HepG2 (cell line): ENCODE measurements around the gene PRTN3. TPM values are rescaled to one million over a fixed set of nuclear protein-coding genes. Genes with fewer than 3 reads are reported as not detected.

Experiments
- AGO2 ChIP-seq: fragments of 200-400 bp; formaldehyde crosslinking; optimal IDR thresholded peaks from 2 replicates; pipeline ENCODE3; 2017; ENCODE audit warnings: mild to moderate bottlenecking, low read depth, low read length, moderate library complexity
- DNMT1 ChIP-seq: sonication (generic); formaldehyde crosslinking; IDR thresholded peaks from 2 replicates; pipeline ENCODE4 v1.5.1; 2020; ENCODE audit warnings: mild to moderate bottlenecking, missing genetic modification reagents
- ELF4 ChIP-seq: sonication (generic); formaldehyde crosslinking; IDR thresholded peaks from 2 replicates; pipeline ENCODE4 v1.5.0; 2020; ENCODE audit warnings: missing genetic modification reagents, mild to moderate bottlenecking, moderate library complexity, borderline replicate concordance
- ESRRA ChIP-seq: sonication (generic); formaldehyde crosslinking; IDR thresholded peaks from 2 replicates; pipeline ENCODE4 v1.5.1; 2020; ENCODE audit warnings: mild to moderate bottlenecking, low read depth, missing genetic modification reagents
- GZF1 ChIP-seq: sonication (generic); formaldehyde crosslinking; IDR thresholded peaks from 2 replicates; pipeline ENCODE4 v1.5.1; 2020; ENCODE audit warnings: mild to moderate bottlenecking, missing genetic modification reagents
- IRF2 ChIP-seq: IDR thresholded peaks from 2 replicates; pipeline ENCODE4 v1.6.1; 2018; ENCODE audit warnings: missing genetic modification reagents, missing compliant biosample characterization
- JARID2 ChIP-seq: sonication (generic); formaldehyde crosslinking; IDR thresholded peaks from 2 replicates; pipeline ENCODE4 v1.8.1; 2023; ENCODE audit warnings: missing genetic modification reagents, inconsistent platforms; ENCODE audit not compliant: insufficient replicate concordance
- NR2C2 ChIP-seq: sonication (generic); formaldehyde crosslinking; IDR thresholded peaks from 2 replicates; pipeline ENCODE4 v1.4.0; 2020; ENCODE audit warnings: missing genetic modification reagents, mild to moderate bottlenecking, moderate library complexity, borderline replicate concordance
- NR2F2 ChIP-seq: IDR thresholded peaks from 2 replicates; pipeline ENCODE4 v1.6.1; 2012; ENCODE audit warnings: low read depth, inconsistent platforms, borderline replicate concordance
- SMARCE1 ChIP-seq: fragments of 450-650 bp; IDR thresholded peaks from 2 replicates; pipeline ENCODE4 v1.6.1; 2017; ENCODE audit warnings: borderline replicate concordance
- TP53 ChIP-seq: sonication (generic); formaldehyde crosslinking; conservative IDR thresholded peaks from 2 replicates; pipeline ENCODE4 v1.4.0; 2020; ENCODE audit warnings: missing genetic modification reagents
- TRIM24 ChIP-seq: sonication (generic); formaldehyde crosslinking; IDR thresholded peaks from 2 replicates; pipeline ENCODE4 v1.8.0; 2022; ENCODE audit warnings: mild to moderate bottlenecking, missing genetic modification reagents
- XBP1 ChIP-seq: sonication (generic); formaldehyde crosslinking; IDR thresholded peaks from 2 replicates; pipeline ENCODE4 v1.5.0; 2020; ENCODE audit warnings: missing genetic modification reagents
- ZNF124 ChIP-seq: sonication (generic); formaldehyde crosslinking; IDR thresholded peaks from 2 replicates; pipeline ENCODE4 v1.4.0; 2020; ENCODE audit warnings: missing genetic modification reagents
- ZNF879 ChIP-seq: sonication (generic); formaldehyde crosslinking; IDR thresholded peaks from 2 replicates; pipeline ENCODE4 v1.8.1; 2023; ENCODE audit warnings: missing genetic modification reagents
- polyA plus RNA-seq, 8 experiments: library from polyadenylated mRNA; depleted of rRNA in 3 of 8; stranded (reverse) in 7 of 8; unstranded in 1 of 8; fragments of >200 nt; fragmentation: Illumina TruSeq in 4 of 8; extraction: Trizol in 4 of 8; gene quantifications; 2 replicates each; pipeline versions ENCODE4 v1.2.1 to v1.2.3, GENCODE V29; 2011 to 2016; ENCODE audit warnings: low read depth in 4 of 8, missing spikeins in 1 of 8, mixed read lengths in 1 of 8; ENCODE audit not compliant: insufficient read depth in 1 of 8
- total RNA-seq, 5 experiments: library from RNA; depleted of rRNA; stranded (reverse); fragments of >200 nt; fragmentation: Illumina TruSeq; extraction: Trizol; gene quantifications; 2 replicates each; pipeline ENCODE4 v1.2.3, GENCODE V29; 2016; ENCODE audit warnings: low read depth in 1 of 5
- TF ChIP-seq, protein P1 (sequence below): sonication (generic); formaldehyde crosslinking; IDR thresholded peaks from 2 replicates; pipeline ENCODE4 v1.8.0; 2022; ENCODE audit warnings: missing genetic modification reagents, mild to moderate bottlenecking, borderline replicate concordance
- TF ChIP-seq, protein P2 (sequence below): sonication (generic); formaldehyde crosslinking; IDR thresholded peaks from 2 replicates; pipeline ENCODE4 v1.4.0; 2020; ENCODE audit warnings: missing genetic modification reagents, mild to moderate bottlenecking, borderline replicate concordance
- TF ChIP-seq, protein P3 (sequence below): sonication (generic); formaldehyde crosslinking; IDR thresholded peaks from 2 replicates; pipeline ENCODE4 v1.5.0; 2020; ENCODE audit warnings: missing genetic modification reagents
- TF ChIP-seq, protein P4 (sequence below): sonication (generic); formaldehyde crosslinking; IDR thresholded peaks from 2 replicates; pipeline ENCODE4 v1.4.0; 2020; ENCODE audit warnings: missing genetic modification reagents
- TF ChIP-seq, protein P5 (sequence below): sonication (generic); formaldehyde crosslinking; IDR thresholded peaks from 2 replicates; pipeline ENCODE4 v1.9.0; 2021; ENCODE audit warnings: missing genetic modification reagents, mild to moderate bottlenecking, borderline replicate concordance
- TF ChIP-seq, protein P6 (sequence below): sonication (generic); formaldehyde crosslinking; IDR thresholded peaks from 2 replicates; pipeline ENCODE4 v1.4.0; 2020; ENCODE audit warnings: missing genetic modification reagents, mild to moderate bottlenecking, borderline replicate concordance

The PRTN3 gene
- total and polyA plus RNA-seq, 2 of the 13 experiments (the other 11 are each of a cell fraction or from before 2014, with no cell fraction given), result not detected

DNA sequence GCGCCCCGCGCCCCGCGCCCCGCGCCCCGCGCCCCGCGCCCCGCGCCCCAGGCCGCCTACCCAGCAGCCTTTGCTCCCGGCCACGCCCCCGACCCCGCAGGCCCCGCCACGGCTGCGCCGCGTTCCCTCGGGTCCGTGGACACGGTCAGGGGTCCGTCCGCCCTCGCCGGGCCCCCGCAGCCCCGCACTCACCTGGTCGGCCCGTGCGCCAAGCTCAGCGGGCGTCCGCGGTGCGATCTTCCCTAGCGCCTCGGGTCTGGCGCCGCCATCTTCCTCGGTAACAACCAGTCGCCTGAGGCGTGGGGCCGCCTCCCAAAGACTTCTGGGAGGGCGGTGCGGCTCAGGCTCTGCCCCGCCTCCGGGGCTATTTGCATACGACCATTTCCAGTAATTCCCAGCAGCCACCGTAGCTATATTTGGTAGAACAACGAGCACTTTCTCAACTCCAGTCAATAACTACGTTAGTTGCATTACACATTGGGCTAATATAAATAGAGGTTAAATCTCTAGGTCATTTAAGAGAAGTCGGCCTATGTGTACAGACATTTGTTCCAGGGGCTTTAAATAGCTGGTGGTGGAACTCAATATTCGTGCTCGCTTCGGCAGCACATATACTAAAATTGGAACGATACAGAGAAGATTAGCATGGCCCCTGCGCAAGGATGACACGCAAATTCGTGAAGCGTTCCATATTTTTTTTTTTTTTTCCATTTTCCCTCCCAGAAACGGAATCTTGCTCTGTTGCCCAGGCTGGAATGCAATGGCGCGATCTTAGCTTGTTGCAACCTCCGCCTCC lies 52.3 kb downstream of the PRTN3 start, which contains the start of the genes MED16 and RNU6-9 (continued):
- TF ChIP-seq, protein P1, sequence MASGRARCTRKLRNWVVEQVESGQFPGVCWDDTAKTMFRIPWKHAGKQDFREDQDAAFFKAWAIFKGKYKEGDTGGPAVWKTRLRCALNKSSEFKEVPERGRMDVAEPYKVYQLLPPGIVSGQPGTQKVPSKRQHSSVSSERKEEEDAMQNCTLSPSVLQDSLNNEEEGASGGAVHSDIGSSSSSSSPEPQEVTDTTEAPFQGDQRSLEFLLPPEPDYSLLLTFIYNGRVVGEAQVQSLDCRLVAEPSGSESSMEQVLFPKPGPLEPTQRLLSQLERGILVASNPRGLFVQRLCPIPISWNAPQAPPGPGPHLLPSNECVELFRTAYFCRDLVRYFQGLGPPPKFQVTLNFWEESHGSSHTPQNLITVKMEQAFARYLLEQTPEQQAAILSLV (CRISPR knock-in tag), result no peak
- TF ChIP-seq GZF1 (CRISPR knock-in tag) (no peak), JARID2 (CRISPR knock-in tag) (no peak), TP53 (CRISPR knock-in tag) (0 out of 2 replicates have a peak, but pooled peaks have one; percentile 46), AGO2 (no peak), ESRRA (CRISPR knock-in tag) (no peak), ELF4 (0 out of 2 replicates have a peak, but pooled peaks have one; percentile 51), ZNF124 (CRISPR knock-in tag) (peak; percentile 43; the same call in 1 of the 2 replicates), XBP1 (CRISPR knock-in tag) (no peak), NR2F2 (0 out of 2 replicates have a peak, but pooled peaks have one; percentile 24), NR2C2 (no peak), IRF2 (CRISPR knock-in tag) (peak; percentile 26; the same call in 1 of the 2 replicates), DNMT1 (CRISPR knock-in tag) (no peak), ZNF879 (CRISPR knock-in tag) (no peak), SMARCE1 (no peak), TRIM24 (CRISPR knock-in tag) (no peak)
- TF ChIP-seq, protein P2, sequence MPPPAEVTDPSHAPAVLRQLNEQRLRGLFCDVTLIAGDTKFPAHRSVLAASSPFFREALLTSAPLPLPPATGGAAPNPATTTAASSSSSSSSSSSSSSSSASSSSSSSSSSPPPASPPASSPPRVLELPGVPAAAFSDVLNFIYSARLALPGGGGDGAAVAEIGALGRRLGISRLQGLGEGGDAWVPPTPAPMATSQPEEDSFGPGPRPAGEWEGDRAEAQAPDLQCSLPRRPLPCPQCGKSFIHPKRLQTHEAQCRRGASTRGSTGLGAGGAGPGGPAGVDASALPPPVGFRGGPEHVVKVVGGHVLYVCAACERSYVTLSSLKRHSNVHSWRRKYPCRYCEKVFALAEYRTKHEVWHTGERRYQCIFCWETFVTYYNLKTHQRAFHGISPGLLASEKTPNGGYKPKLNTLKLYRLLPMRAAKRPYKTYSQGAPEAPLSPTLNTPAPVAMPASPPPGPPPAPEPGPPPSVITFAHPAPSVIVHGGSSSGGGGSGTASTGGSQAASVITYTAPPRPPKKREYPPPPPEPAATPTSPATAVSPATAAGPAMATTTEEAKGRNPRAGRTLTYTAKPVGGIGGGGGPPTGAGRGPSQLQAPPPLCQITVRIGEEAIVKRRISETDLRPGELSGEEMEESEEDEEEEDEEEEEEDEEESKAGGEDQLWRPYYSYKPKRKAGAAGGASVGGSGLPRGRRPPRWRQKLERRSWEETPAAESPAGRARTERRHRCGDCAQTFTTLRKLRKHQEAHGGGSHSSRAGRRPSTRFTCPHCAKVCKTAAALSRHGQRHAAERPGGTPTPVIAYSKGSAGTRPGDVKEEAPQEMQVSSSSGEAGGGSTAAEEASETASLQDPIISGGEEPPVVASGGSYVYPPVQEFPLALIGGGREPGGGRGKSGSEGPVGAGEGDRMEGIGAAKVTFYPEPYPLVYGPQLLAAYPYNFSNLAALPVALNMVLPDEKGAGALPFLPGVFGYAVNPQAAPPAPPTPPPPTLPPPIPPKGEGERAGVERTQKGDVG, result no peak
- TF ChIP-seq, protein P3, sequence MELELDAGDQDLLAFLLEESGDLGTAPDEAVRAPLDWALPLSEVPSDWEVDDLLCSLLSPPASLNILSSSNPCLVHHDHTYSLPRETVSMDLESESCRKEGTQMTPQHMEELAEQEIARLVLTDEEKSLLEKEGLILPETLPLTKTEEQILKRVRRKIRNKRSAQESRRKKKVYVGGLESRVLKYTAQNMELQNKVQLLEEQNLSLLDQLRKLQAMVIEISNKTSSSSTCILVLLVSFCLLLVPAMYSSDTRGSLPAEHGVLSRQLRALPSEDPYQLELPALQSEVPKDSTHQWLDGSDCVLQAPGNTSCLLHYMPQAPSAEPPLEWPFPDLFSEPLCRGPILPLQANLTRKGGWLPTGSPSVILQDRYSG (CRISPR knock-in tag), result no peak
- TF ChIP-seq, protein P4, sequence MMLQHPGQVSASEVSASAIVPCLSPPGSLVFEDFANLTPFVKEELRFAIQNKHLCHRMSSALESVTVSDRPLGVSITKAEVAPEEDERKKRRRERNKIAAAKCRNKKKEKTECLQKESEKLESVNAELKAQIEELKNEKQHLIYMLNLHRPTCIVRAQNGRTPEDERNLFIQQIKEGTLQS (CRISPR knock-in tag), result peak; percentile 29; the same call in 1 of the 2 replicates
- TF ChIP-seq, protein P5, sequence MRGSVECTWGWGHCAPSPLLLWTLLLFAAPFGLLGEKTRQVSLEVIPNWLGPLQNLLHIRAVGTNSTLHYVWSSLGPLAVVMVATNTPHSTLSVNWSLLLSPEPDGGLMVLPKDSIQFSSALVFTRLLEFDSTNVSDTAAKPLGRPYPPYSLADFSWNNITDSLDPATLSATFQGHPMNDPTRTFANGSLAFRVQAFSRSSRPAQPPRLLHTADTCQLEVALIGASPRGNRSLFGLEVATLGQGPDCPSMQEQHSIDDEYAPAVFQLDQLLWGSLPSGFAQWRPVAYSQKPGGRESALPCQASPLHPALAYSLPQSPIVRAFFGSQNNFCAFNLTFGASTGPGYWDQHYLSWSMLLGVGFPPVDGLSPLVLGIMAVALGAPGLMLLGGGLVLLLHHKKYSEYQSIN, result no peak
- TF ChIP-seq, protein P6, sequence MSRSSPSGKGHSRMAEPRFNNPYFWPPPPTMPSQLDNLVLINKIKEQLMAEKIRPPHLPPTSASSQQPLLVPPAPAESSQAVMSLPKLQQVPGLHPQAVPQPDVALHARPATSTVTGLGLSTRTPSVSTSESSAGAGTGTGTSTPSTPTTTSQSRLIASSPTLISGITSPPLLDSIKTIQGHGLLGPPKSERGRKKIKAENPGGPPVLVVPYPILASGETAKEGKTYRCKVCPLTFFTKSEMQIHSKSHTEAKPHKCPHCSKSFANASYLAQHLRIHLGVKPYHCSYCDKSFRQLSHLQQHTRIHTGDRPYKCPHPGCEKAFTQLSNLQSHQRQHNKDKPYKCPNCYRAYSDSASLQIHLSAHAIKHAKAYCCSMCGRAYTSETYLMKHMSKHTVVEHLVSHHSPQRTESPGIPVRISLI (CRISPR knock-in tag), result no peak
